GM18861 (cell line): ENCODE measurements around the gene SRSF11.
"Not testable (repeated sequence)": the region's sequence is repeated elsewhere in the genome, so short reads cannot be mapped to it uniquely, and the experiment has no call there.

Experiments used
- ATAC-seq: cut with Tn5 transposase; IDR thresholded peaks from one replicate; pipeline ENCODE4 v1.9.1; 2021; ENCODE audit not compliant: unreplicated experiment

The SRSF11 gene, protein sequence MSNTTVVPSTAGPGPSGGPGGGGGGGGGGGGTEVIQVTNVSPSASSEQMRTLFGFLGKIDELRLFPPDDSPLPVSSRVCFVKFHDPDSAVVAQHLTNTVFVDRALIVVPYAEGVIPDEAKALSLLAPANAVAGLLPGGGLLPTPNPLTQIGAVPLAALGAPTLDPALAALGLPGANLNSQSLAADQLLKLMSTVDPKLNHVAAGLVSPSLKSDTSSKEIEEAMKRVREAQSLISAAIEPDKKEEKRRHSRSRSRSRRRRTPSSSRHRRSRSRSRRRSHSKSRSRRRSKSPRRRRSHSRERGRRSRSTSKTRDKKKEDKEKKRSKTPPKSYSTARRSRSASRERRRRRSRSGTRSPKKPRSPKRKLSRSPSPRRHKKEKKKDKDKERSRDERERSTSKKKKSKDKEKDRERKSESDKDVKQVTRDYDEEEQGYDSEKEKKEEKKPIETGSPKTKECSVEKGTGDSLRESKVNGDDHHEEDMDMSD

DNA sequence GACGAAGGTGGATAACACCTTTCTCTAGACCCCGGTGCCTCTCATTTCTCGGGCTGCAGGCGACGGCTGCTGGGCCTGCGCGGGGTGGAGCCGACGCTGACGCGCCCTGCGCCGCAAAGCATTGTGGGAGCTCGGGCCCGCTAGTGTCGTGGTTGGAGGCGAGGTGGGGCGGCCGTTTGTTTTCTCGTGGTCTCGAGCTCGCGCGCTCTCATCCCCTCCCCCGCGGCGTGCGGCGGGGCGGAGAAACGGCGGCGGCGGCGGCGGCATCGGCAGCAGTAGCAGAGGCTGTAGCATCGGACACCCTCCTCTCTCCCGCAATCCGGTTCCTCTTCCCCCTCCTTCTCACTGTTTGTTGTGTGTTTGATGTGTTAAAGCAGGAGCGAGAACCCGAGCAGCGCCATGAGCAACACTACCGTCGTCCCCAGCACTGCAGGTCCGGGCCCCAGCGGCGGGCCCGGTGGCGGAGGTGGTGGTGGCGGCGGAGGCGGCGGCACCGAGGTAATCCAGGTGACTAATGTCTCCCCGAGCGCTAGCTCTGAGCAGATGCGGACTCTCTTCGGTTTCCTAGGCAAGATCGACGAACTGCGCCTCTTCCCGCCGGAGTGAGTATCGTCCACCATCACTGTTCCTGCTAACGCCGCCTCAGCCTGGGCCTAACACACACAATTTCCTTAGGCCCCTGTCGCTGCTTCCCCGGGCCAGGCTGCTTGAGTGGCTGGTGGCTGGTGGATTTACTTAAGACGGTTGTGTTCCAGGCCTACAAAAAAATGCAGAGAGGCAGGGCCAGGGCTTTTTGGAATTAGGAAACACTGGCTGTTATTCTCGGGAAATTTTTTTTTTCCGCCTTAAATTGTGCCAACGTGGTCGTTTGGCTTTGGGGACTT, at the start of gene SRSF11:
TSS of gene SRSF11 (plus strand) at position 143 of the 884 bp plus-strand sequence. CDS start at position 400, 257 bp downstream.
- ATAC-seq = peak; percentile 74

DNA sequence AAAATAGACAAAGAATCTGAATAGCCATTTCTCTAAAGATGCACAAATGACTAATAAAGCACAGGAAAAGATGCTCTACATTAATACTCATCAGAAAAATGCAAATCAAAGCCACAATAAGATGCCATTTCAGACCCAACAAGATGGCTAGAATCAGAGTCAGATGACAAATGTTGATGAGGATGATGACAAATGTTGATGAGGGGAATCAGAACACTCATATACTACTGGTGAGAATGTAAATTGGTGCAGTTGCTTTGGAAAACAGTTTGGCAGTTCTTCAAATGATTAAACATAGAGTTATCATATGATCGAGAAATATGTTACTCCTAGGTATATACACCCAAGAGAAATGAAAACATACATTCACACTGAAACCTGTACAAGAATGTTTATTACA, 49.7 kb upstream of the SRSF11 start:
- ATAC-seq = no peak

DNA sequence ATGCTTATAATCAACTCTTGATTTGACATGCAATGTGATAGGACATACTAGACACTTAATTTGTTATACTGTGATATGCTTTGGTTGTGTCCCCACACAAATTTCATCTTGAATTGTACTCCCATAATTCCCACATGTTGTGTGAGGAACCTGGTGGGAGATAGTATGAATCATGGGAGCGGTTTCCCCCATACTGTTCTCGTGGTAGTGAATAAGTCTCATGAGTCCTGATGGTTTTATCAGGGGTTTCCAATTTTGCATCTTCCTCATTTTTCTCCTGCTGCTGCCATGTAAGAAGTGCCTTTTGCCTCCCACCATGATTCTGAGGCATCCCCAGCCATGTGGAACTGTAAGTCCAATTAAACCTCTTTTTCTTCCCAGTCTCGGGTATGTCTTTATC, 36.0 kb upstream of the SRSF11 start:
- not testable (repeated sequence) for ATAC-seq

DNA sequence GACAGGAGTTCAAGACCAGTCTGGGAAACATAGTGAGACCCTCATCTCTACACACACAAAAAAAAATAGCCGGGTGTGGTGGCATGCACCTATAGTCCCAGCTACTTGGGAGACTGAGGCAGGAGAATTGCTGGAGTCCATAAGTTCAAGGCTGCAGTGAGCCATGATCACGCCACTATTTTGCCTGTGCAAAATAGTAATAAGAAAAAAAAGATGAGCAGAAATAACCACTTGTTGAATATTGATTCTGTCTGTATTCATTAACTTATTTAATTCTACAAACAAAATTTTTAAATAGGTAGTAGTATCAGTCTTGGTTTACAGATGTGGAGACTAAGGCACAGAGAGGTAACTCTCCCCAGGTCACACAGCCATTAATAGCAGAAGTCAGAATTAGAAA, 32.7 kb upstream of the SRSF11 start:
- ATAC-seq = no peak

DNA sequence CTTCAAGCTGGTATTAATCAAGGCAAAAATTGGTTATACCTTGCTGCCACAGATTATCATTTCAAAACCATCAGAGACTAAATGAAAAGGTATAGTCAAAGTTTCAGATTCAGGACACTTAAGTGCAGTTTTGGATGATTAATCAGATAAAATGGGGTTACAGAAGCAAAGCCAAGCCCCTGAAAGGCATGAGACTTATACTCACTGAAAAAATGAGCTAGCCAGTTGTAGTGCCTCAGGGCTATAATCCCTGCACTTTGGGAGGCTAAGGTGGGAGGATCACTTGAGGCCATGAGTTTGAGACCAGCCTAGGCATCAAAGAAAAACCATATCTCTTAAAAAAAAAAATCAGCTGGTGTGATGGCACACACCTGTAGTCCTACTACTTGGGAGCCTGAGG, 31.0 kb upstream of the SRSF11 start:
- no peak for ATAC-seq

DNA sequence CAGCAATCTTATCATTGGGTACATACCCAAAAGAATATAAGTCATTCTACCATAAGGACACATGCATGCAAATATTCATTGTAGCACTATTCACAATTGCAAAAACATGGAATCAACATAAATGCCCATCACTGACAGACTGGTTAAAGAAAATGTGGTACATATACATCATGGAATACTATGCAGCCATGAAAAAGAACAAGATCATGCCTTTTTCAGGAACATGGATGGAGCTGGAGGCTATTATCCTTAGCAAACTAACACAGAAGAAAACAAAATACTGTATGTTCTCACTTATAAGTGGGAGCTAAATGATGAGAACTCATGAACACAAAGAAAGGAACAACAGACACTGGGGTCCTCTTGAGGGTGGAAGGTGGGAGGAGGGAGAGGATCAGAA, 28.7 kb upstream of the SRSF11 start:
- ATAC-seq = not testable (repeated sequence)

DNA sequence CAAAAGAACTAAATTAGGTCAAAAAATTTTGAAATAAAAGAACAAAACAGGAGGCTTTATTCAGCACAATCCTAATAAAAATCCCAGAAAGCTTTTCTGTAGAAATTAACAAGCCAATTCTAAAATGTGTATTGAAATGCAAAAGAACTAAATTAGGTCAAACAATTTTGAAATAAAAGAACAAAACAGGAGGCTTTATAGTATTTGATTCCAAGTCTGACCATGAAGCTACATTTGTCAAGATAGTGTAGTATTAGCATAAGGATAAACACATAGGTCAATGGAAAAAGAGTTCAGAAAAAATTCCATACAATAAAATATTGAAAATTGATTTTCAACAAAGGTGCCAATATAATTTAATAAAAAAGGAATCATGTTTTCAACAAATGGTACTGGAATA, 26.6 kb upstream of the SRSF11 start:
- ATAC-seq = no peak

DNA sequence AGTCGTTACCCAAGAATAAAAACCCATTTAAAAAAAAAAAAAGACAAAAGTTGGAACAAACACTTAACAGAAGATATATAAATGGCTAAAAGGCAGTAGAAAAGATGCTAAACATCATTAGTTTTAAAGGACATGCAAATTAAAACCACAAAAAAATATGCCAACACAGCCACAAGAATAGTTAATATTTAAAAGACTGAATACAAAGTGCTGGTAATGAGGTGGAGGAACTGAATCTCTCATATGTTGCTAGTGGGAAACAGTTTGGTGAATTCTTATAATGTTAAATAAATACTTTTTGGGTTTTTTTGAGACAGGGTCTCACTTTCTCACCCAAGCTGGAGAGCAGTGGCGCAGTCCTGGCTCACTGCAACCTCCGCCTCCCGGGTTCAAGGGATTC, 25.8 kb upstream of the SRSF11 start:
- ATAC-seq = peak; percentile 99

DNA sequence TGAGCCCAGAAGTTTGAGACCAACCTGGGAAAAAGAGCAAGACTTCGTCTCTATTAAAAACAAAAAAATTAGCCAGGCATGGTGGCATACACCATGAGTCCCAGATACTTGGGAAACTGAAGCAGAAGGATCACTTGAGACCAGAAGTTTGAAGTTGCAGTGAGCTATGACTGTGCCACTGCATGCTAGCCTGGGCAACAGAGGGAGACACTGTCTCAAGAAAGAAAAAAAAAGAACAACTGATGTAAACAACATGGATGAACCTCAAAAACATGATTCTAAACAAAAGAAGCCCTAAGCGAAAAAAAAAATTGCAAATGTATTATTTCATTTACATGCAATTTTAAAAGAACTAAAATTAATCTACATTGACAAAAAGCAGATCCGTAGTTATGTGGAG, 24.8 kb upstream of the SRSF11 start:
- no peak for ATAC-seq

DNA sequence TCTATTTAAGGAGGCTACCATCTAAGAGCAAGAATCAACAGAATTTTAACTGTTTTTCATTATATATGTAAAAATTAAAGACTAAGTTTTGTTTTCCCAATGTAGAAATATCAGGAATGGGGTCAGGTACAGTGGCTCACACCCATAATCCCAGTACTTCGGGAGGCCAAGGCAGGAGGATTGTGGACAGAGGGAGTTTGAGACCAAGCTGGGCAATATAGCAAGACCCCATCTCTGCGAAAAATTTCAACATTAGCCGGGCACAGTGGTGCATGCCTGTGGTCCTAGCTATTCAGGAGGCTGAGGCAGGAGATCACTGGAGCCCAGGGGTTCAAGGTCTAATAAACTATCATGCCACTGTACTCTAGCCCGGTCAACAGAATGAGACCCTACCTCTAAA, 21.1 kb upstream of the SRSF11 start:
- ATAC-seq = no peak

DNA sequence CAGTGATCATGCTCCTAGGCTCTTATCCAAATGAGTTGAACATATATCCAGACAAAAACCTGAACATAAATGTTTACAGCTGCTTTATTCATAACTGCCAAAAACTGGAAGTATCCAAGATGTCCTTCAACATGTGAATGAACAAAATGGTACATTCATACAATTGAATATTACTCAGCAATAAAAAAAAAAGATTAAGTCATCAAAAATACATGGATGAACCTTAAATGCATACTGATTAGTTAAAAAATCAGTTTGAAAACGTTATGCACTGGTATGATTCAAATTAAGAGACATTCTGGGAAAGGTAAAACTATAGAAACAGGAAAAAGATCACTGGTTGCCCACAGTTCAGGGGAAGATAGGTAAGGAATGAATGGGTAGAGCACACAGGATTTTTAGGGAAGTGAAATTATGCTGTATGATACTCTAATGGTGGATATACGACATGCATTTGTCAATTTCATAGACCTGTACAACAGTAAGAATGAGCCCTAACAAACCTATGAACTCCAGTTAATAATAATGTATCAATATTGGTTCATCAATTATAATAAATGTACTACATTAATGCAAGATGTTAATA, 18.9 kb upstream of the SRSF11 start:
- ATAC-seq = no peak

DNA sequence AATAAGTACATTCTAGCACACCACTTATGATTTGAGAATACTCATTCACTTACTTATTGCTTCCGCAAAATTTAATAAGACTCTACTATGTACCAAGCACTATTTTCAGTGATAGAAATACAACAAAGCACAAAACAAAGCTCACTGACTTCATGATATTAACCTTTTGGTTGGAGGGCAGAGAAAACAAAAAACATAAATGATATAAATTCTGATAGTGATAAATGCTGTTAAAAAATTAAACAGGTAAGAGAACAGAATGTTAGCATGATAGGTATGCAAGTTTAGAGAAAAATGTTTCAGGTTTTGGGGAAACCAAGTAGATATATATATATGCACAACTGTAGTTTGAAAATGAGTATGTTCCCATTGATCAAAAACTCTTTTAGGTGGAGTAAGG, 17.0 kb upstream of the SRSF11 start:
- no peak for ATAC-seq

DNA sequence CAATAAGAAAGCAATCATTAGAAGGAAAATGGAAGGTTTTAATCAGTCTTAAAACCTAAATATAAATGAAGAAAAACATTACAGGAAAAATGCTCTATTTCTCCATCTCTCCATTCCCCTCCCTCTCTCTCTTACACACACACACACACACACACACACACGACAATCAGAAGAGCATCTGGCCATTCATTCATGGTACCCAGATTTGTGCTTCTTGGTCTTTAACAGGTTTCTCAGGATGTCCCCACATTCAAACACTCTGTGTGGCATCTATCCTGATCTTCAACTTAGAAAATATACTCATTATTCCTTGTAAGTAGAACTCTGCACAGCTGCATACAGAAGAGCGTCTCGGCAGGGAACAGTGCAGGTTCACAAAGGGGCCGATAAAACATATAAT, 16.6 kb upstream of the SRSF11 start:
- ATAC-seq = no peak

DNA sequence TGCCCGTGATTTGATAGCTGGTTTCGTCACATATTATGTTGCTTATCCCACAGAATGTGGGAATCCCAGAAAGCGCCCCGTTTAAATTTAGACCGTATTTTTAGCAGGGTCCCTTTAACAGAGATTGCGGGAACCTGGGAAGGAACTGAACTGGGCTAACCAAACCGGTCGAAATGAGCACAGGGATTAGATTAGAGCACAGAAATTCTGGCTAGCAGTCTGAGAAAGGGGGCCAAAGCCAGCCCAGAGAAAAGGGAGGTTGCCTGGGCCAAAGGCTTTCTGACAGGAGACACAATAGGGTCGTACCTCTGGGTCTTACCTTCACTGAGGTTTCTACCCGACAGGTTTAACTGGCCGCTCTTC, 16.1 kb upstream of the SRSF11 start:
- ATAC-seq = no peak

DNA sequence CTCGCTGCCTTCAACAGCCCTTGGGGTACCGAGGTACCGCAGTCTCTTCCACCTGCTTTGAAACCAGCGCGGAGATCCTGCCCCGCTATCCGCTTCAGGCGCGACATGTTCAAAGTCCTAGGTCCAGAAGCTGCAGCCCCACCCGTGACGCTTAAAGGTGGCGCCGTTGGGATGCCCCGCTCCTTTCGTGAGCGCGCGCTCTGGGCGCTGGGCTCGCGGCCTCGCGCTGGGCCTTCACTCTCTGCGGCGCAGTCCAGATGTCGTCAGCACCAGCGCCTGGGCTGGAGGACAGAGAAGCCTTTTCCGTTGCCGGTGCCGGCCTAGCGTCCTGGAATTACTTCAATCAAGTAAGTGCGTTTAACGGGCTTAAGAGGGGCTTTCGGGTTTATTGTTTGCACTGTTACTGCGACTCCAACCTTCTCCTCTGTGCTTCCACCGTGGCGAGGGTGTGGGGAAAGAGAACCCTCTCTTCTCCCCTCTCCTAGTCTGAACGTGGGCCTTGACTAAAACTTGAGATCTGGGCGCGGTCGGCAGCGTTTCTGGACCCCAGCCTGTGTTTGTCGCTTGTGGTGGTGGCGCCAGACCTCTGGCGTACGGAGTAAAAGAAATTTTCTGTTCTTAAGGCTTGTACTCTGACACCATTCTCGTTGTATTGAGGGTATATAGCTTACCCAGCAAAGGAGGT, 15.6 kb upstream of the SRSF11 start, which contains the start of gene LRRC40:
TSS of gene LRRC40 (minus strand) at position 146 of the 685 bp plus-strand sequence. CDS start at position 107, 39 bp downstream.
- peak; percentile 78 for ATAC-seq

DNA sequence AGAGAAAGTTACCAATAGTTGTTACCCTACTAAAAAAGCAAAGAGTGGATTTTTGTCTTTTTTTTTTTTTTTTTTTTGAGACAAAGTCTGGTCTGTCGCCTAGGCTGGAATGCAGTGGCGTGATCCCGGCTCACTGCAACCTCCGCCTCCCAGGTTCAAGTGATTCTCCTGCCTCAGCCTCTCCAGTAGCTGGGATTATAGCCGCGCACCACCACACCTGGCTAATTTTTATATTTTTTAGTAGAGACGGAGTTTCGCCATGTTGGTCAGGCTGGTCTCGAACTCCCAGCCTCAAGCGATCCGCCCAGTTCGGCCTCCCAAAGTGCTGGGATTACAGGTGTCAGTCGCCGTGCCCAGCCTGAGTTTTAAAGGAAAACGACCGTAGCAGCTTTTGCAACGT, 14.3 kb upstream of the SRSF11 start:
- not testable (repeated sequence) for ATAC-seq

DNA sequence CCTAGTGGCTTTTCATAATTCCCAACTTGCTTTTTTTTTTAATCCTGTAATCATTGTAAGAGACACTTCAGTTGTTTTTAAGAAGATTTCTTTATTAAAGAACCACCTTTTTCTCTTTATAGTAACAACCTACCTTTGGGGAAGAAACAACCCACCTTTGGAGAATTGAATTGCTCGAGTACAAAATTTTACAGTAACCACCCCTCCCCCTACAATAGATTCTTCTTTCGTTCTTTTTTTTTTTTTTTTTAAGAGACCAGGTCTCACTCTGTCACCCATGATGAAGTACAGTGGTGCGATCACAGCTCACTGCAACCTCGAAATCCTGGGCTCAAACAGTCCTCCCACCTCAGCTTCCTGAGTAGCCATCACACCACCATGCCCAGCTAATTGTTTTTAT, 13.7 kb upstream of the SRSF11 start:
- ATAC-seq = no peak

DNA sequence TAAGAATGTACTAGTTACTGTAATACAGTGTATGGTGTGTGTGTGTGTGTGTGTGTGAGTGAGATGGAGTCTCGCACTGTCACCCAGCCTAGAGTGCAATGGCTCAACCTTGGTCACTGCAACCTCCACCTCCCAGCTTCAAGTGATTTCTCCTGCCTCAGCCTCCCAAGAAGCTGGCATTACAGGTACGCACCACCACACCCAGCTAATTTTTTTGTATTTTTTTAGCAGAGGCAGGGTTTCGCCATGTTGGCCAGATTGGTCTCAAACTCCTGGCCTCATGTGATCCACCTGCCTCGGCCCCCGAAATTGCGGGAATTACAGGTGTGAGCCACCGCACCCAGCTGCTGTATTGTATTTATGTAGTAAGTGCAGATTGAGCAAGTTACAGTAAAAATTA, 12.9 kb upstream of the SRSF11 start:
- no peak for ATAC-seq

DNA sequence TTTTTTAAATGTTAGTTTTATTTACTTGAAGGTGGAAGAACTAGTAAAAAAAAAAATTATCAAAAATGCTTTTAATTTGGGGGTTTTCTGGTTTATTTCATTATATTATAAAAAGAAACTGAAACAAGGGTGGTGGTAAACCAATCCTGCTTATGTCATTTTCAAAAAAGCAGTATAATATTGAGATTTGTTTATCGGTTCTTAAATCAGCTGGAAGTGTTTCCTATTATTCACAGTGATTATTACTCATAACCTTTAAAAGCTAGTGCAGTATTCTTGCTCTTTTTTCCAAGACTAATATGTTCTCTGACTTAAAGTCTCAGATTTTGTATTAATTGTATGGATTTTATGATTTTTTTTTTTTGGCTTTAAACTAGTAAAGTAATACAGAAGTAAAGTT, 10.4 kb upstream of the SRSF11 start:
- no peak for ATAC-seq

DNA sequence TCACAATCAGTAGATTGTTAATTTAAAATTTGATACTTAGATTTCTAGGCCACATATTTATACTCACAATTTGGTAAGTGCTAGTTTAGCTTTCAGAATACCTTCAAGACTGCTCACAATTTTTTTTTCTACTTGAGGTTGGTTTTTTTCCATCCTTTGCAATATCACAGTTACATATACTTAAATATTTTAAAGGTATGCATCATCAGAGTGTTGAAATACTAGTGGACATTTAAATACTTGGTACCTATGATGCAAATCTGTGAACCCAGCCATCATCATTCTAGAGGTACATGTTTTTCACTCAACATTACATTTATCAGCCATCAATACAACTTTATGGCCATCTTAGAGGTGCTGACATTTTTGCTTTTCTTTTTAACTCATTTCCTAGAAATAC, 9.6 kb upstream of the SRSF11 start:
- ATAC-seq = no peak

DNA sequence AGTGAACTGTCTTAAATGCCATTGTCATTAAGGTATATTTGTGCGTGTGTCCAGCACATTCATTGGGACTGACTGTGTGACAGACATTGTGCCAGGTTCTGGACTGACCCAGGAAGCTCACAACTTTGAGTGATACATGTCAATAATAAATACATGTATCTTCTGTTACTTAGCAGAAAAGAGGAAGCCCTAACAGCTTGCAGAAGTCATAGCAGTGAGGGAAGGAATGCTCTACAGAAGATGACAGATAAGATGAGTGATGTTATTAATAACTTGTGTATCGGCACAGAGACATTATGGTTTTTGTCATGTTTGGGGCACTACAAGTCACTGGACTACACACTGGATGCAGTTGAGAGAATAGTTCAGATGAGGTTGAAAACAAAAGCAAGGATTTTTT, 1.2 kb upstream of the SRSF11 start:
- no peak for ATAC-seq
